HG03342 (cell line): ENCODE results near the gene STARD3NL.
"Not testable (repeated sequence)": the region's sequence is repeated elsewhere in the genome, so short reads cannot be mapped to it uniquely, and the experiment has no call there.

Experiments
- ATAC-seq: cut with Tn5 transposase; IDR thresholded peaks from one replicate; pipeline ENCODE4 v1.9.1; 2021; ENCODE audit warnings: mild to moderate bottlenecking, moderate library complexity; ENCODE audit not compliant: unreplicated experiment

STARD3NL gene

DNA sequence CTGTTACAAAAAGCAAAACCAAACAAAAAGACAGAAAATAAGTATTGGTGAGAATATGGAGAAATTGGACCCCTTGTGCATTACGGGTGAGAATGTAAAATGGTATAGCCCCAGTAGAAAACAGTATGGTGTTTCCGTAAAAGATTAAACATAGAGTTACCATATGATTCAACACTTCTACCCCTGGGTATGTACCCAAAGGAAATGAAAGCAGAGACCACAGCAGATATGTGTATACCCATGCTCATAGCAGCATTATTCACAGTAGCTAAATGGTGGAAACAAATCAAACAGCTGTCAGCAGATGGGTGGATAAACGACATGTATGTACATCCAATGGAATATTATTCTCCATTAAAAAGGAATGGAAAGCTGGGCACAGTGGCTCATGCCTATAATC is 42.4 kb downstream of the STARD3NL start:
- ATAC-seq = no peak

DNA sequence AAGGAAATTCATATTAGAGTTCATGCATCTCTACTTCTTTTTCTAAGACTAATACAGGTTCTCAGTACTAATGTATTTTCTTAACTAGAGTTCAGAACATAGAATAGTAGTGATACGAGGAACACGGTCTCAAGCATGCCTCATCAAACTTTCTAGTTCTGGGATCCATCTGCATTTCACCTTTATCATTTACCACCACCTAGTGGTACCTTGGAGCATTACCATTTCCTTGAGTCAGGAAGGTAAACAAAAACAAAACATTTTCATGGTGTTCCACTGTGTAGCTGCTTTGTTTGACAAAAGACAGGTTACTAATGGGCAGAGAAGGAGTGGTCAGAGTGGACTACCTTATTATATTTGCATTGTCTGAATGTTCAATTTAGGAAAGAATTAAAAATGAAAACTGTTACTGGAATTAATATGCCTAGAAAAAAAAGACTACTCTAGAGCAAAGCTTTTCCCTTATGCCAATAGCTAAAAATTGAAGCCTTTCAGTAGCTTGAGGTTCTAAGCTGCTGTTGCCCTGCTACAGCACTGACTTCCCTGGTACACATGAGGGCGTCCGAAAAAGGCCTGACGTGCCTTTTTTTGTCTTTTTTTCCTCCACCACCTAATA is 44.5 kb downstream of the STARD3NL start:
- ATAC-seq = peak; percentile 77

GRCh38 chr7:38223306-38223705 is 45.3 kb downstream of the STARD3NL start:
- no peak for ATAC-seq

DNA sequence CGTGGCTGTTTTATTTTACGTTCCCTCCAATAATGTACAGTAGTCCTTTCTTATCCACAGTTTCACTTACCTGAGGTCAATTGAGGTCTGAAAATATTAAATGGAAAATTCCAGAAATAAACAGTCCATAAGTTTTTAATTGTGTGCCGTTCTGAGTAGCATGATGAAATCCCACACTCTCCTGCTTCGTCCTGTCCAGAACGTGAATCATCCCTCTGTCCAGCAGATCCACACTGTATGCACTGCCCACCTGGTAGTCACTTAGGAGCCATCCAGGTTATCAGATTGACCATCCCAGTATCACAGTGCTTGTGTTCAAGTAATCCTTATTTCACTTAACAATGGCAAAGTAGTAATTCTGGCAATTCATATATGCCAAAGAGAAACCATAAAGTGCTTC is 46.3 kb downstream of the STARD3NL start:
- ATAC-seq = no peak

- no peak for ATAC-seq
Observed at GRCh38 chr7:38229386-38229785, 51.3 kb downstream of the STARD3NL start.

- no peak for ATAC-seq
Observed at GRCh38 chr7:38229884-38230642, 52.0 kb downstream of the STARD3NL start.

DNA sequence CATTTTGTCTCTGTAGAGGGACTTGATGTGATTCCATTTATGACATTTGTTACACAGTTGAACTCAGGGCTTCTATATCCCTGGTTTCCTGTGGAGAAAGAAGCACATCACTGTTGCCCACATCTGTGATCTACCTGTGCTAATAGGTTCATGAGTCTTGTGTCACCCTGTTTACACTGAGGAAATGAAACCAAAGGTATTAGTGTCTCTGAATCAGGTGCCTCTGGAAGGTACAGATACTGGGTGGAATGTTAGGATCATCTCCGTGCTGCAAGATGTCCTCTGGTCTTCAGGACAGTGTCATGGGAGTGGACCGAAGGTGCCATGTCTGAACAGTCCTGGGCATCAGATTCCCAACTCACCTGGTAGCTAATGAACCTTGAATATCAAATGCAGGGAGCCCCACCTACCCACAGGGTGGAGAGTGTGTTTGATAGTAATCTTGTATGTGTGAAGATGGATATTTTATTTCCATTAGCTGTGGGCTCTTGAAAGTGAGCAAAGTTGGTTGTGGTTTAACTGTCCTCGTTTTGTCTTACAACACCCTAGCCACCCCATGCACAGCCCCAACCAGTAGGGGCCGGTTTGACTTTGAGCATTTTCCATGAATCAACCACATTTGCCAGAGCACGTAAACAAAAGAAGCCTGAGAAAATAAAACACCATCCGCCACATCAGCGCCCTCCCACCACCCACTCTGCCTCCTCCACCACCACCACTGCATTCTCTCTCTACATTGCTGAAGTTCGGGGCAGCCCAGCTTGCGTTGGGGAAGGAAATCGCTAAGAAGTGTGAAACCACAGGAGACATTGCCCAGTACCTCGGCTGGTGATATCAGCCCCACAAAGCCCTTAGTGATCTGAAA is 54.7 kb downstream of the STARD3NL start:
- ATAC-seq = peak; percentile 67

DNA sequence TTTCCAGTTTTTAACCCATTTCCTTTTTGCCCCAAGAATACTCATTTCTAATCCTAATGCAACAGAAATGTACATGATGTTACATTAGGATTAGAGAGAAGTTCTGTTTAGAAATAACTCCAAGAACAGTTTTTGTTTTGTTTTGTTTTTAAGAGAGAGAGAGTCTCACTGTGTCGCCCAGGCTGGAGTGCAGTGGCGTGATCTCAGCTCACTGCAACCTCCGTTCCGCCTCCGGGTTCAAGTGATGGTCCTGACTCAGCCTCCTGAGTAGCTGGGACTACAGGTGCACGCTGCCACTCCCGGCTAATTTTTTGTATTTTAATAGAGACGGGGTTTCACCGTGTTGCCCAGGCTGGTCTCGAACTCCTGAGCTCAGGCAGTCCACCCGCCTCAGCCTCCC is 56.7 kb downstream of the STARD3NL start:
- ATAC-seq = not testable (repeated sequence)

DNA sequence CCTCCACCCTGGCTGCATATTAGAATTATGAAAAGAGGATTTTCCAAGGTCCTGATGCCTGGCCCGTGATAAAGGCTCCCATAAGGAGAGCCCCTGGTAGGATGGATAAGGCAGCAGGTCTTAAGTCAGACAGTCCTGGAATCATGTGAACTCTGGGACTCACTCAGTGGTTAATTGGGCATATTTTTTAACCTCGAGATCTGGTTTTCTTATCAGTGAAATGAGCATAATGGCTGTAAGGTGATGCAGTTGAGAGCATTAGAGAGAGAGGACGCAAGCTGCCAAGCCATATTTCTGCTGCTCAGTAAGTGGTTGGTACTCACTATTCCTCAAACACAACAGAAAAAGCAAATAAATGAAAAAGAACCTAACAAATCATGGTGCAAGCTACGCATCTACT is 57.6 kb downstream of the STARD3NL start:
- no peak for ATAC-seq

- not testable (repeated sequence) for ATAC-seq
Observed at GRCh38 chr7:38239129-38239528, 61.1 kb downstream of the STARD3NL start.

DNA sequence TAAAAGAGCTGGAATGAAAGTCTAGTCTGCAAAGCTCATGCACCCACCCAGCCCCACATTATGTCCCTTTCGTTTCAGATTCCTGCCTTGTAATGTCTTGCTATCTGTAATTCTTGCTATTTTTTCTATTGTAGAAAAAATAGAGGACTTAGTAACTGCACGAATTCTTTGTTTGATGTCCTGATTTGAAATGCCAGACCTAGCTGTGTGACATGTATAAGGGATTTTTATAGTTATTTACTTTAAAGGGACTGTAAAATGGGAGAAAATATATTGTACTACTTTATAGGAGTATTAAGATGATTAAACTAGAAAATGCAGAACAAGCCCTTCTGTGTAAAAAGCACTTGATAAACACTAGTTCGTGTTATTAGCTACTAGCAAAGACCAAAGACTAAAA is 63.0 kb downstream of the STARD3NL start:
- no peak for ATAC-seq

DNA sequence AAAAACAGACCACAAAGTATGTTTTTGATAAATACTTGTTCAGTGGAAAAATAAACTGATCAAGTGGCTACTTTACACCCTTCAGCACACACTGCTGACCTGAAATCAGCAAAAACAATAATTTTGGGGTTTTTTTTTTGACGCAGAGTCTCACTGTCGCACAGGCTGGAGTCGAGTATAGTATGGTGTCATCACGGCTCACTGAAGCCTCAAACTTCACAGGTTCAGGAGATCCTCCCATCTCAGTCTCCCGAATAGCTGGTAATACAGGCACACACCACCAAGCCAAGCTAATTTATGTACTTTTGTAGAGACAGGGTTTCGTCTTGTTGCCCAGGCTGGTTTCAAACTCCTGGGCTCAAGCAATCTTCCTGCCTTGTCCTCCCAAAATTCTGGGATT is 64.8 kb downstream of the STARD3NL start:
- no peak for ATAC-seq

- ATAC-seq = not testable (repeated sequence)
Observed at GRCh38 chr7:38243345-38243744, 65.3 kb downstream of the STARD3NL start.

- ATAC-seq = no peak
Observed at GRCh38 chr7:38244516-38244915, 66.5 kb downstream of the STARD3NL start.

- ATAC-seq = no peak
Observed at GRCh38 chr7:38245409-38245977, 67.4 kb downstream of the STARD3NL start.

- ATAC-seq = no peak
Observed at GRCh38 chr7:38248069-38248567, 70.1 kb downstream of the STARD3NL start.

DNA sequence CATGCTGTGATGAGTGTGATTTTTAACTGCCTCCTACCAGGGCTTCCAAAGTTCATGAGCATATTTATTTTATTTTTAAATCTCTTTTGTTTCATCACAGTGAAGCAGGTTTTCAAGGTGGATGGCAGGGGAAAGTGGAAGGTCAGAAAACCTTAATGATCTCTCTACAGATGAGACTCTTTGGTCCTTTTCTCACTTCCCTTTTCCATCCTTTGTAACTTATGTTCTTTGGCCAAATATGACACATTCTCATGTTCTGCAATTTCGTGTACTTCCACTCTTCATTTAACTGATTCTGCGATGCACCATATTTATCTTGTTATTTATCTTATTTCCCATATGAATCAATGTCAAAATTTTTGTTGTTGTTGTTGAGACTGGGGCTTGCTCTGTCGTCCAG is 71.8 kb downstream of the STARD3NL start:
- ATAC-seq = peak; percentile 77

DNA sequence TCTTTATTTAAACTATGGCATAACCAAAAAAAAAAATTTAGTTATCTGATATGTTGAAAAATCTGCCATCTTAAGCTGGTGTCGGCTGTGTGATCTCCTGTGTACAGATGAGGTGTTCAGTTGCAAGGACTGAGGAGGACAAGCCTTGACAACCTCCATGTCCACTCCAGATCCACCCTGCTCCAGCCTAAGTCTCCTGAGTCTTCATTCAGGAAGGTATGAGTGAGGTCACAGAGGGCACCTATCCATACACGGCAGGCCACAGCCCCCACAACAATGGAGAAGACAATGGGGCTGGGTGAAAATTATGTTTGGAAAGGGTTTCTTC is 79.3 kb downstream of the STARD3NL start:
- no peak for ATAC-seq

DNA sequence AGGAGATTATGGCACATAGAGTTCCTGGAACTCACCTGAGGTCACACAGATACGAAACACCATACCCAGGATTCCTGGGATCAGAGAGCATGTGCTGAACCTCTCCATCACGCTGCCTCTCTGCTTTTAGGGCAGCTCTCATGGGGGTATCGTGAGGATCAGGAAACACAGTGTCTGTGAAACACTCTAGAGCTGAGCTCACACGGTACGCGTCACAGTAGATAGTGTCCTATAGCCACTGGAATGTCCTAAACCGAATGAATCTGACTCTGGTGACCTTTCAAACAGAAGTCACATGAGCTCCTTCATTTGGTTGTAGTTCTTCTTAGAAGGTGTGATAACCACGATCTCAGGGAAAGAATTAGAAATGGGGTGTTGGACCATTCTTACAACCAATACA is 81.1 kb downstream of the STARD3NL start:
- ATAC-seq = not testable (repeated sequence)

DNA sequence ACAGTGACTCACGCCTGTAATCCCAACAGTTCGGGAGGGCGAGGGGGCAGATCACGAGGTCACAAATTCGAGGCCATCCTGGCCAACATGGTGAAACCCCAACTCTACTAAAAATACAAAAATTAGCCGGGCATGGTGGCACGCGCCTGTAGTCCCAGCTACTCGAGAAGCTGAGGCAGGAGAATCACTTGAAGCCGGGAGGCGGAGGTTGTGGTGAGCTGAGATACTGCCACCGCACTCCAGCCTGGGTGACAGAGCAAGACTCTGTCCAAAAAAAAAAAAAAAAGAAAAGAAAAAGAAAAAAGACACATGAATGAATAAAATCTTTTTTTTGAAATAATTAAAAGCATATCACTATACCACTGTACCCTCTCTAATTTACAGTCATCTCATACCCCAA is 83.6 kb downstream of the STARD3NL start:
- not testable (repeated sequence) for ATAC-seq

GRCh38 chr7:38262026-38262425 is 84.0 kb downstream of the STARD3NL start:
- not testable (repeated sequence) for ATAC-seq
